Liver (tissue), 9 donors: ENCODE measurements around the gene ACTR6. TPM values are rescaled to one million over a fixed set of nuclear protein-coding genes. Genes with fewer than 3 reads are reported as not detected.
"Not testable (repeated sequence)": the region's sequence is repeated elsewhere in the genome, so short reads cannot be mapped to it uniquely, and the experiment has no call there.

Source experiments
- DNase-seq: peaks from one replicate; pipeline ENCODE4 v3.0.0-alpha.2; 2017; ENCODE audit warnings: low spot score
- H3K27ac ChIP-seq, 2 donors: one replicate each; pipeline ENCODE4 v1.7.0; 2013; ENCODE audit warnings: inconsistent platforms in 2 of 2, low read length in 2 of 2, control low read depth in 1 of 2, low read depth in 1 of 2, mild to moderate bottlenecking in 1 of 2
- H3K27me3 ChIP-seq, 4 donors: one replicate each; pipeline versions ENCODE4 v1.6.1 to v1.7.0; 2013; ENCODE audit warnings: low read length in 3 of 4, inconsistent platforms in 1 of 4, mild to moderate bottlenecking in 1 of 4, moderate library complexity in 1 of 4; ENCODE audit not compliant: control insufficient read depth in 4 of 4, insufficient read depth in 4 of 4
- H3K36me3 ChIP-seq, 4 donors: one replicate each; pipeline versions ENCODE4 v1.6.1 to v1.7.0; 2013; ENCODE audit warnings: low read length in 3 of 4, mild to moderate bottlenecking in 3 of 4, low read depth in 1 of 4, moderate library complexity in 1 of 4; ENCODE audit not compliant: control insufficient read depth in 4 of 4, insufficient read depth in 3 of 4
- H3K4me1 ChIP-seq, 4 donors: one replicate each; pipeline versions ENCODE4 v1.6.1 to v1.7.0; 2013; ENCODE audit warnings: low read length in 3 of 4, mild to moderate bottlenecking in 3 of 4, moderate library complexity in 1 of 4; ENCODE audit not compliant: control insufficient read depth in 4 of 4, insufficient read depth in 4 of 4
- H3K4me3 ChIP-seq, 3 donors: one replicate each; pipeline versions ENCODE4 v1.6.1 to v1.7.0; 2013; ENCODE audit warnings: low read length in 3 of 3, control low read depth in 1 of 3, low read depth in 1 of 3, mild to moderate bottlenecking in 1 of 3
- H3K9ac ChIP-seq, 2 donors: one replicate each; pipeline ENCODE4 v1.7.0; 2013; ENCODE audit warnings: low read length in 2 of 2, mild to moderate bottlenecking in 2 of 2, moderate library complexity in 2 of 2, control low read depth in 1 of 2, low read depth in 1 of 2
- H3K9me3 ChIP-seq, 4 donors: one replicate each; pipeline versions ENCODE4 v1.6.1 to v1.7.0; 2013; ENCODE audit warnings: low read length in 3 of 4; ENCODE audit not compliant: control insufficient read depth in 4 of 4
- CTCF ChIP-seq: fragments of 150-350 bp; IDR thresholded peaks from 2 replicates; pipeline ENCODE4 v1.5.1; 2017; ENCODE audit warnings: improper control_type of control experiment, low read depth, low read length; ENCODE audit not compliant: missing input control
- FOXA1 ChIP-seq: IDR thresholded peaks from 2 replicates; pipeline ENCODE4 v1.6.1; 2016; ENCODE audit warnings: antibody characterized with exemption
- HNF4A ChIP-seq, 2 donors: conservative IDR thresholded peaks; 2 replicates each; pipeline ENCODE4 v1.6.1; 2016; ENCODE audit warnings: antibody characterized with exemption in 2 of 2, mild to moderate bottlenecking in 2 of 2
- HNF4G ChIP-seq: IDR thresholded peaks from 2 replicates; pipeline ENCODE4 v1.6.1; 2016; ENCODE audit warnings: antibody characterized with exemption
- MAX ChIP-seq: IDR thresholded peaks from 2 replicates; pipeline ENCODE4 v1.6.1; 2016; ENCODE audit warnings: antibody characterized with exemption
- NR2F2 ChIP-seq: IDR thresholded peaks from 2 replicates; pipeline ENCODE4 v1.6.1; 2016; ENCODE audit warnings: antibody characterized with exemption
- RAD21 ChIP-seq, 2 donors: IDR thresholded peaks; 2 replicates each; pipeline ENCODE4 v1.6.1; 2016; ENCODE audit warnings: antibody characterized with exemption in 2 of 2, mild to moderate bottlenecking in 2 of 2
- RXRA ChIP-seq, 2 donors: IDR thresholded peaks; 2 replicates each; pipeline ENCODE4 v1.6.1; 2017 to 2018; ENCODE audit warnings: antibody characterized with exemption in 2 of 2, mild to moderate bottlenecking in 1 of 2
- SP1 ChIP-seq: IDR thresholded peaks from 2 replicates; pipeline ENCODE4 v1.6.1; 2018; ENCODE audit warnings: antibody characterized with exemption, mild to moderate bottlenecking
- WGBS: extraction: QIAGEN DNeasy Blood & Tissue Kit; methylation state at CpG from one replicate; pipeline ENCODE4 v1.1.7; 2013; 5-methylcytosine and 5-hydroxymethylcytosine counted together
- polyA plus RNA-seq, 2 donors: library from polyadenylated mRNA; stranded (reverse) in 1 of 2; unstranded in 1 of 2; fragments of 200-250 nt in 1 of 2; fragments of >200 nt in 1 of 2; fragmentation: Nextera tagmentation in 1 of 2; extraction: Ambion mirVana in 1 of 2; gene quantifications; one replicate each; pipeline versions ENCODE4 v1.2.1 to v1.2.3, GENCODE V29; 2013 to 2015
- total RNA-seq, 2 donors: library from RNA; depleted of rRNA; stranded (reverse); fragments of >200 nt; gene quantifications; one replicate each; pipeline ENCODE4 v1.2.3, GENCODE V29; 2014
- TF ChIP-seq, protein P1 (sequence below): IDR thresholded peaks from 2 replicates; pipeline ENCODE4 v1.6.1; 2016; ENCODE audit warnings: antibody characterized with exemption
- donor health status: healthy.
- donor health status: healthy.
- donor health status: healthy.
- donor health status: healthy.
- donor health status: healthy.

The ACTR6 gene
- total and polyA plus RNA-seq, 4 donors = 6.9 to 9.7 (median 8.7) TPM

DNA sequence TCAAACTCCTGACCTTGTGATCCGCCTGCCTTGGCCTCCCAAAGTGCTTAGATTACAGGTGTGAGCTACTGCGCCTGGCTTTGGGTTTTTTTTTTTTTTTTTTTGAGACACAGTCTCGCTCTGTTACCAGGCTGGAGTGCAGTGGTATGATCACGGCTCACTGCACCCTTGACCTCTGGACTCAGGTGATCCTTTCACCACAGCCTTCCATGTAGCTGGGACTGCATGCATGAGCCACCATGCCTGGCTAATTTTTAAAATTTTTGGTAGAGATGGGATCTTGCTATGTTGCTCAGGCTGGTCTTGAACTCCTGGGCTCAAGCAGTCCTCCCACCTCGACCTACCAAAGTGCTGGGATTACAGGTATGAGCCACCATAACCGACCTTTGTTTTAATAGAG lies 21.6 kb downstream of the ACTR6 start:
- H3K9me3 ChIP-seq, H3K4me3 ChIP-seq, H3K9ac ChIP-seq, H3K27me3 ChIP-seq, DNase-seq: not testable (repeated sequence)
- H3K27ac ChIP-seq = peak overlapping the region in 1 of 2 donors; percentile 17
- H3K4me1 ChIP-seq = peaks cover 1 to 19% (median 6%) of the 10 kb centered on the region in 4 donors
- peaks cover 0 to 13% (median 7%) of the 10 kb centered on the region in 4 donors for H3K36me3 ChIP-seq
- TF ChIP-seq NR2F2 (peak; percentile 24), SP1 (peak; percentile 70), RXRA (IDR thresholded peaks at IDR 0.05) (peak; percentile 53 to 81), HNF4A (conservative IDR thresholded peaks at IDR 0.05) (peak; percentile 59 to 75)
- WGBS = 66% methylated on average over 6 of the region's 6 CpGs

DNA sequence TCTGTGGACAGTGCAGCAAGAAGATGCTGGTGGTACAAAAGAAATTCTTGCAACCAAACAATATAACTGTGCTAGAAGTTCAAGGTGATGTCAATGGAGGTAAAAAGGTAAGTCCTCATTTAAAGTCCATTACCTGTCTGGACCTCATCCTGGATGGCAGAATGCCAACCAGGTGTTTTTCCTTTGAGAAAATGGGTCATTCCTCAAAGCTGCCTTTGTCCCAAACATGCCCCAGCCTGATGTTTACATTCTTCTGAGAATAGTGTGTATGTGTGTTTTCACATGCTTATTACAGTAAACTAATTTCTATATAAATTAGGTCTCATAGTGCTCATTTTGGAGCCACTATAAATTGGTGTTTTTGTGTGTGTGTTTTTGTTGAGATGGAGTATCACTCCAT lies 24.9 kb downstream of the ACTR6 start:
- Histone ChIP-seq H3K4me3 (no peak overlapping the region), H3K27ac (no peak overlapping the region), H3K27me3 (no peaks in the 10 kb centered on the region), H3K4me1 (peaks cover 0 to 8% (median 0%) of the 10 kb centered on the region in 4 donors), H3K9ac (no peak overlapping the region), H3K36me3 (peaks cover 0 to 13% (median 3%) of the 10 kb centered on the region in 4 donors), H3K9me3 (no peaks in the 10 kb centered on the region)
- no peak for DNase-seq
- TF ChIP-seq, protein P1, sequence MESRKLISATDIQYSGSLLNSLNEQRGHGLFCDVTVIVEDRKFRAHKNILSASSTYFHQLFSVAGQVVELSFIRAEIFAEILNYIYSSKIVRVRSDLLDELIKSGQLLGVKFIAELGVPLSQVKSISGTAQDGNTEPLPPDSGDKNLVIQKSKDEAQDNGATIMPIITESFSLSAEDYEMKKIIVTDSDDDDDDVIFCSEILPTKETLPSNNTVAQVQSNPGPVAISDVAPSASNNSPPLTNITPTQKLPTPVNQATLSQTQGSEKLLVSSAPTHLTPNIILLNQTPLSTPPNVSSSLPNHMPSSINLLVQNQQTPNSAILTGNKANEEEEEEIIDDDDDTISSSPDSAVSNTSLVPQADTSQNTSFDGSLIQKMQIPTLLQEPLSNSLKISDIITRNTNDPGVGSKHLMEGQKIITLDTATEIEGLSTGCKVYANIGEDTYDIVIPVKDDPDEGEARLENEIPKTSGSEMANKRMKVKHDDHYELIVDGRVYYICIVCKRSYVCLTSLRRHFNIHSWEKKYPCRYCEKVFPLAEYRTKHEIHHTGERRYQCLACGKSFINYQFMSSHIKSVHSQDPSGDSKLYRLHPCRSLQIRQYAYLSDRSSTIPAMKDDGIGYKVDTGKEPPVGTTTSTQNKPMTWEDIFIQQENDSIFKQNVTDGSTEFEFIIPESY = no peak
- TF ChIP-seq FOXA1 = no peak
- no peak for TF ChIP-seq HNF4G

GRCh38 chr12:100229036-100229635 lies 28.5 kb downstream of the ACTR6 start:
- H3K4me3 ChIP-seq = no peak overlapping the region
- no peak overlapping the region for H3K9ac ChIP-seq
- no peaks in the 10 kb centered on the region for H3K27me3 ChIP-seq
- no peaks in the 10 kb centered on the region for H3K4me1 ChIP-seq
- WGBS = 93% methylated on average over 5 of the region's 5 CpGs
- TF ChIP-seq RAD21 (IDR thresholded peaks at IDR 0.05) = peak; percentile 76 to 82
- TF ChIP-seq HNF4A (conservative IDR thresholded peaks at IDR 0.05) = peak in 1 of 2 donors; percentile 18
- TF ChIP-seq MAX = no peak
- peak; percentile 32 for TF ChIP-seq CTCF
- peaks cover 0 to 2% (median under 1%) of the 10 kb centered on the region in 4 donors for H3K36me3 ChIP-seq
- no peak for DNase-seq
- H3K9me3 ChIP-seq = no peaks in the 10 kb centered on the region
- no peak overlapping the region for H3K27ac ChIP-seq
